HG02852 (cell line): Measurements from ENCODE around the gene SCAI.
A peak's percentile ranks its signal among the peaks of the same experiment; 100 is the strongest.
"Not testable (repeated sequence)": the region's sequence is repeated elsewhere in the genome, so short reads cannot be mapped to it uniquely, and the experiment has no call there.

ENCODE experiments used
- ATAC-seq: cut with Tn5 transposase; IDR thresholded peaks from one replicate; pipeline ENCODE4 v1.9.1; 2021; ENCODE audit warnings: mild to moderate bottlenecking, moderate library complexity; ENCODE audit not compliant: unreplicated experiment

Gene SCAI

DNA sequence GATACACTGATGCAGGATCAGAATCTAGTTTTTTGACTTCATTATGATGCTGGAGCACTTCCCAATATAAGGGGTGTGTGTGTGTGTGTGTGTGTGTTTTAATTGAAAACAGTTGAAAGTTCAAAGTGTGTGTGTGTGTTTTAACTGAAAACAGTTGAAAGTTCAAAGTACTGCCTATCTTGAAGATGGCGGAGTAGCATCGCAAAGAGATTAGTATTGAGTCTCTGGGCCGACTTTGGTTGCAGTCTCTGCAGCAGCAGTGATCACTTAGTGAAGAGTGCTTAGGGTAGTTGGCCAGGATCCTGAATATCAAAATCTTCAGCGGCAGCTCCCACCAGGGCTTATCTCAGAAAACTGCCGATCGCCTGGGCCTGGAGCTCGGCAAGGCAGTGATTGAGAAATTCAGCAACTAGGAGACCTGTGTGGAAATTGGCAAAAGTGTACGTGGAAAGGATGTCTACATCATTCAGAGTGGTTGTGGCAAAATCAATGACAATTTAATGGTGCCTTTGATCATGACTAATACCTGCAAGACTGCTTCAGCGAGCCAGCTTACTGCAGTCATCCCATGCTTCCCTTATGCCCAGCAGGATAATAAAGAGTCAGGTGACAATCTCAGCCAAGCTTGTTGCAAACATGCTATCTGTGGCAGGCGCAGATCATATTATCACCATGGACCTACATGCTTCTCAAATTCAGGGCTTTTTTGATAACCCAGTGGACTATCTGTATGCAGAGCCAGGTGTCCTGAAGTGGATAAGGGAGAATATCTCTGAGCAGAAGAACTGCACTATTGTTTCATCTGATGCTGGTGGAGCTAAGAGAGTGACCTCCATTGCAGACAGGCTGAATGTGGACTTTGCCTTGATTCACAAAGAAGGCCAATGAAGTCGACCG lies 7.3 kb upstream of the SCAI start:
- ATAC-seq = no peak

DNA sequence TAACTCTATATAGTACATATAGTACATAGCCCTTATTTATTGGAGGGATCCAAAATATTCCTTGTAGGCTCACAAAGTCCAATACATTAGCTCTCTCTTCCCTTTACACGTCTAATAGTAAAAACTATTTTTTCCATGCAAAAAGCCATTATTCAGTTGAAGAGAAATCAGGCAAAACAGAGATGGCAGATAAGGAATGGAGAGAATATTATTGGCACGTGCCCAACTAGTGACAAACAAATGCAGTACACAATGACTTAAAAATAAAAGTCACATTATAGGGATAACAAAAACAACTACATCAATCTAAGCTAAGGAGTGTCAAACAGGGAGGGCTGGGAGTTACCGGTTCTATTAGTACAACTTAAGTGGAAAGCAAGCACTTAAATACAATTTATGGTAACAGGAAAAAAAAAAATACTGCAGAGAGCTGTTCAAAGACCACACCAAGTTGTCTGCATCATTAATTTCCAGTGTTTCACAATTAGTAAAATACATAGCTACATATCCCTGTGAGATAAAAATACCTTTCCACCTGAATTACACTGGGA lies 4.1 kb upstream of the SCAI start:
- ATAC-seq = no peak

GRCh38 chr9:125146247-125146646 lies 2.9 kb upstream of the SCAI start:
- no peak for ATAC-seq

DNA sequence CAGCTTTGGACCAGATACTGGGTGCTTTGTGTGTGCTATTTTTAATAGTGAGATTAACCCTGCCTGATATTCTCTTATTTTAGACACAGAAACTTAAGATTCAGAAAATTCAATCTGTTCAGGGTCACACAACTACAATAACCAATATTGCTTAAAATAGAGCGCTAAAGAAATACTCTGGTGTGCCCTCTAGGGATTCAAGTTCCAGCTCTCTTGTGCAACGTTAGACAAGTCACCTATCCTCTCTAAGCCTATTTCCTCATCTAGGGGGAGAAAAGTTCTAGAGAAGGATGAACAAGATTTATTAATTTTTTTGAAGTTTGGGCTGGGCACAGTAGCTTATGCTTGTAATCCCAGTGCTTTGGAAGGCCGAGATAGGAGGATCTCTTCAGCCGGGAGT lies 2.1 kb upstream of the SCAI start:
- no peak for ATAC-seq

DNA sequence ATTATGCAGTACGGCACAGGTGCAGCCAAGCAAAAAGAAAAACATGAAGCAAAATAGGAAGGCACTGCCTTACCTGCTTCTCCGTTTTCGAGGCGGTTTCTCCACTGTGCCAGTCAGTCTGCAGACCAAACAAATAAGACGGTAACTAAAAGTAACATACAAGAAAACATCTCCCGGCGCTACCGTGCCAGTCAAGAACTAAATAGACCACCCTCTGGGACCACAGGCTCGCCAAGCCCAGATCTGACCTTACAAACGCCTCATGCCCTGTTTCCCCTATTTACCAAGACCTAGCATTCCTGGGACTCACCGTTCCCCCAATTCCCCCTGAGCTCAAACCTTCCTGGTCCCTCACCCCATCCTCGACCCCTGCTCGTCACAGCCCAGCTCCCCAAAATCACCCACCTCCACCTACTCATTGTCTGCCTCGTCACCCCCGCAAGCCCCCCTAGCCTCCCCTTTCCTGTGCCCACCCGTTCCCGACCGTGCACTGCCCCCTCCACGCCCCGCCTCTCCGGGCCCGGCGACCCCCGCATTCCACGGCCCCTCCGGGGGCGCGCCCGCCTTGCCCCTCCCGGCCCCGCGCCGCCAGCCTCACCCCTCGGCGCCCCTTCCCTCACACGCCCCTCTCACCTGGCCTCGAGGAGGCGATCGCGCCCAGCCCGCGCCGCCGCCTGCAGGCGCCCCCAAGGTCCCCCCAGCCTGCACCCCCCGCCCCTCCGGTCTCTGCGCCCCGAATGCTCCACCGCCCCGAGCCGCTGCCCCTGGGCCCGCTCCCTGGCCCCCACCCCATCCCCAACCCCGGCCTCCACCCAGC lies 560 bp downstream of the SCAI start:
- ATAC-seq = peak; percentile 11

GRCh38 chr9:125141751-125142150 lies 1.6 kb downstream of the SCAI start:
- no peak for ATAC-seq

- ATAC-seq = no peak
Observed at GRCh38 chr9:125141251-125141650, 2.1 kb downstream of the SCAI start.

GRCh38 chr9:125140576-125140975 lies 2.8 kb downstream of the SCAI start:
- ATAC-seq = no peak

GRCh38 chr9:125137200-125137599 lies 6.1 kb downstream of the SCAI start:
- ATAC-seq = no peak

GRCh38 chr9:125134976-125135375 lies 8.4 kb downstream of the SCAI start:
- no peak for ATAC-seq

GRCh38 chr9:125133403-125134329 lies 9.7 kb downstream of the SCAI start:
- no peak for ATAC-seq

- ATAC-seq = no peak
Observed at GRCh38 chr9:125131778-125132177, 11.6 kb downstream of the SCAI start.

DNA sequence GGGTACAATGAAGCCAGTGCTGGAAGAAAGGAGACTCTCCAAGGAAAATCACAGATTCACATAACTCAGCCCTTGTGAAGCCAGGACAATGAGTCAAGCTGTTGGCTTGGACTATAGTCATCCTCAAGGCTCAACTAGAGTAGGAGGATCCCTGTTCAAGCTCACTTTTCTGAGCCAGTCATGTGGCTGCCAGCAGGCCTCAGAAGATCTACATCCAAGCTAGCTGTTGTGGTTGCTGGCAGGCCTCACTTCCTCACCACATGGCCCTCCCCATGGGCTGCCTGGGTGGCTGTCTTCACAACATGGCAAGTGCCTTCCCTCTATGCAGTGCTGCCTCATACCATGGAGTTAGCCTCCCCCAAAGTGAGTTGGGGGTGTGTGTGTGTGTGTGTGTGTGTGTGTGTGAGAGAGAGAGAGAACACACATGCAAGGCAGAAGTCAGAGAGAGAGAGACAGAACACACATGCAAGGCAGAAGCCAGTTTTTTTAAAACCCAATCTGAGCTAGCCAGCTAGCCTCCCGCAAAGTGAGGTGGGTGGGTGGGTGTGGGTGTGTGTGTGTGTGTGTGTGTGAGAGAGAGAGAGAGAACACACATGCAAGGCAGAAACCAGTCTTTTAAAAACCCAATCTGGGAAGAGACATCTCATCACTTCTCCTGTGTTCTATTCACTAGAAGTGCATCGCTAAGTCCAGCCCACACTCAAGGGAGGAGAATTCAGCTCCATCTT lies 17.1 kb downstream of the SCAI start:
- ATAC-seq = peak; percentile 88

GRCh38 chr9:125125523-125125922 lies 17.8 kb downstream of the SCAI start:
- ATAC-seq = no peak

- ATAC-seq = no peak
Observed at GRCh38 chr9:125121146-125121545, 22.2 kb downstream of the SCAI start.

DNA sequence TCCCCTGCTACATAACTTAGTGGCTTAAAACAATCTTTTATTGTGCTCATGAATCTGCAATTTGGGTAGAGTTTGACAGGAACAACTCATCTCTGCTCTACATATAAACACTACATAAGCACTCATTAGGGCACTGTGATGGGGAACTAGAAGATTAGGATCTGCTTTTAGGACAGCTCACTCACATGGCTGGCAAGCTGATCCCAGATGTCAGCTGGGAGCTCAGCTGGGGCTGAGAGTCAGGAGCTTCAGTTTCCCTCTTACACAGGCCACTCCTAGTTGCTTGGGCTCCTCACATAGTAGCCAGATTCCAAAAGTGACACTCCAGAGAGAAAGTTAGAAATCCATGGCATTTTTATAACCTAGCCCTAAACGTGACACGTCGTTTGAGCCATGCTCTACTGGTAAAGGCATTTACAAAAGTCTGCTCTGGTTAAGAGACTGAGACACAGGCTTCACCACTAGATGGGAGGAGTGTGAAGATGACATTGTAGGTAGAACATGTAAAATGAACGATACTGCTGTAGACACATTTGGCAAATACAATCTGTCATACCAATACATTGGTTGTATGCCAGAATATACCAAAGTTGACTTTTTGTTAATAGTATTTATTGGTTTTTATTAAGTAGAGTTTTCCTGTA lies 23.6 kb downstream of the SCAI start:
- ATAC-seq = no peak

- not testable (repeated sequence) for ATAC-seq
Observed at GRCh38 chr9:125118696-125119095, 24.6 kb downstream of the SCAI start.

DNA sequence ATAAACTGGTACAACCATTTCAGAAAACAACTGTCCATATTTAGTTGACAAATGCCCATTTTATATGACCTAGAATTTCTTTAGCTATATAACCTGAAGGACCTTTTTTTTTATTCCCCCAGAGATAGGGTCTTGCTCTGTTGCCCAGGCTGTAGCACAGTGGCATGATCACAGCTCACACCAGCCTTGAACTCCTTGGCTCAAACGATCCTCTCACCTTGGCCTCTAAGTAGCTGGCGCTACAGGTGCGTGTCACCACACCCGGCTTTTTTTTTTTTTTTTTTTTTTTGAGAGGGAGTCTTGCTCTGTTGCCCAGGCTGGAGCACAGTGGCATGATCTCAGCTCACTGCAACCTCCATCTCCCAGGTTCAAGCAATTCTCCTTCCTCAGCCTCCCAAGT lies 28.8 kb downstream of the SCAI start:
- not testable (repeated sequence) for ATAC-seq

GRCh38 chr9:125110464-125110863 lies 32.9 kb downstream of the SCAI start:
- ATAC-seq = no peak
